Adrenal gland (tissue), 12 donors: ENCODE measurements around the gene SEC16B. TPM values are rescaled to one million over a fixed set of nuclear protein-coding genes. Genes with fewer than 3 reads are reported as not detected.
A peak's percentile ranks its signal among the peaks of the same experiment; 100 is the strongest.
"Not testable (repeated sequence)": the region's sequence is repeated elsewhere in the genome, so short reads cannot be mapped to it uniquely, and the experiment has no call there.

Experiments
- DNase-seq, 7 donors: peaks; one replicate each; pipeline ENCODE4 v3.0.0-alpha.2; 2019 to 2020
- H3K27ac ChIP-seq, 5 donors: fragments of 200-600 bp; sonication (generic) in 4 of 5; 1 replicate in 3 of 5; 2 replicates in 2 of 5; pipeline versions ENCODE4 v1.5.1 to v1.8.0; 2016 to 2020; ENCODE audit warnings: mild to moderate bottlenecking in 1 of 5
- H3K27me3 ChIP-seq: fragments of 200-600 bp; 2 replicates; pipeline ENCODE4 v1.8.0; 2021
- H3K36me3 ChIP-seq, 2 donors: fragments of 200-600 bp; replicated peaks in 1 of 2; 1 replicate in 1 of 2; 2 replicates in 1 of 2; pipeline versions ENCODE4 v1.5.1 to v1.8.0; 2018 to 2022
- H3K4me1 ChIP-seq, 2 donors: fragments of 200-600 bp; replicated peaks in 1 of 2; 1 replicate in 1 of 2; 2 replicates in 1 of 2; pipeline versions ENCODE4 v1.5.1 to v1.8.0; 2018 to 2021
- H3K4me3 ChIP-seq, 4 donors: fragments of 200-600 bp; sonication (generic) in 3 of 4; one replicate each; pipeline ENCODE4 v1.5.1; 2016 to 2018
- H3K9me3 ChIP-seq, 3 donors: fragments of 200-600 bp; sonication (generic) in 1 of 3; replicated peaks in 1 of 3; 1 replicate in 2 of 3; 2 replicates in 1 of 3; pipeline versions ENCODE4 v1.5.1 to v1.8.0; 2016 to 2021
- POLR2A ChIP-seq, 2 donors: fragments of 450-650 bp; IDR thresholded peaks; one replicate each; pipeline ENCODE4 v1.6.1; 2017; ENCODE audit warnings: antibody characterized with exemption in 2 of 2, mild to moderate bottlenecking in 2 of 2, moderate library complexity in 1 of 2
- WGBS, 4 donors: extraction: QIAGEN DNeasy Blood & Tissue Kit in 2 of 4; methylation state at CpG; one replicate each; pipeline versions ENCODE4 v1.1.5 to v1.1.7; 2013 to 2017; 5-methylcytosine and 5-hydroxymethylcytosine counted together
- intact Hi-C, 2 donors: fragments of 100-400 bp; cut with DNase I; formaldehyde crosslinking; loops; one replicate each; pipeline versions ENCODE4 v1.14.1 to v1.15.0; 2022 to 2023
- polyA plus RNA-seq, 3 donors: library from polyadenylated mRNA; stranded (reverse); fragments of 200-250 nt in 2 of 3; fragments of 350-450 nt in 1 of 3; fragmentation: Illumina TruSeq in 1 of 3; extraction: RNeasy Lipid Tissue Mini Kit (QIAGEN cat#74804) in 1 of 3; gene quantifications; one replicate each; pipeline ENCODE4 v1.2.3, GENCODE V29; 2013 to 2014
- total RNA-seq, 9 donors: library from RNA; depleted of rRNA in 4 of 9; stranded (reverse); fragments of >200 nt in 4 of 9; fragments of 120-200 nt in 1 of 9; fragmentation: NEBNext Ultra II Directional in 1 of 9; extraction: Animal tissue kit (Norgen Biotek cat#: 25700) in 1 of 9; gene quantifications; one replicate each; pipeline versions ENCODE4 v1.1.0 to v1.2.4, GENCODE V29; 2013 to 2023
- TF ChIP-seq, protein P1 (sequence below), 6 experiments: fragments of 450-650 bp in 4 of 6; fragments of 200-600 bp in 2 of 6; sonication (generic) in 1 of 6; IDR thresholded peaks; 1 replicate in 5 of 6; 2 replicates in 1 of 6; pipeline versions ENCODE4 v1.5.1 to v1.8.0; 2016 to 2021; ENCODE audit warnings: antibody characterized with exemption in 6 of 6, mild to moderate bottlenecking in 2 of 6, moderate library complexity in 1 of 6
- donor health status: healthy with polysubstance abuse.
- donor health status: Bipolar disorder and iron deficiency.
- donor health status: DM: yes; HTN: yes; CAD: no.
- donor health status: DM: no; HTN: no; CAD: no.
- donor health status: DM: no; HTN: no; CAD: no.
- donor health status: DM: yes; HTN: yes; CAD: no.

SEC16B gene
- total and polyA plus RNA-seq, 12 donors, result 0.87 to 64.5 (median 6.5) TPM

DNA sequence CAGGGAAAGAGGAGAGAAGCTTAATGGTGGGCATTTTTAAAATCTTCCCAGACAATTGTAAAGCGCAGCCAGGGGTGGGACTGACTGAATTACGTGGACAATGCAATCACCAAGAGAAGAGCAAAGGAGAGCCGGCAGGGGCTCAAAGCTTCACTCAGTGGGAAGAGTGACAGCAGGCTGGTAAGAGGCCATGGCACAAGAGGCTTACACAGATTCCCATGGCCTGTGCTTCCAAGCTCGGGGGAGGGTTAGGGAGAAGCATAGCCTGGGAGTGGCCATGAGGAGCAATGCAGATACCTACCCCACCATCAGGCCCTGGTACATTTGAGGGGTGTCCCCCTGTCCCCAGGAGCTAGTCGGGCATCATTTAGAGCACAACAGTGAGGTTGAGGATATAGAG lies 27.1 kb upstream of the SEC16B start:
- WGBS, 4 donors, result 86 to 96% (median 91%) methylated on average over 5 of the region's 5 CpGs
- intact Hi-C loops, result no loop called here
- Histone ChIP-seq H3K27ac (no peak overlapping the region), H3K36me3 (no peaks in the 10 kb centered on the region), H3K4me1 (no peaks in the 10 kb centered on the region), H3K4me3 (no peak overlapping the region), H3K9me3 (no peaks in the 10 kb centered on the region), H3K27me3 (no peaks in the 10 kb centered on the region)
- no peak for DNase-seq
- TF ChIP-seq POLR2A (IDR thresholded peaks at IDR 0.05), result no peak
- TF ChIP-seq, protein P1, sequence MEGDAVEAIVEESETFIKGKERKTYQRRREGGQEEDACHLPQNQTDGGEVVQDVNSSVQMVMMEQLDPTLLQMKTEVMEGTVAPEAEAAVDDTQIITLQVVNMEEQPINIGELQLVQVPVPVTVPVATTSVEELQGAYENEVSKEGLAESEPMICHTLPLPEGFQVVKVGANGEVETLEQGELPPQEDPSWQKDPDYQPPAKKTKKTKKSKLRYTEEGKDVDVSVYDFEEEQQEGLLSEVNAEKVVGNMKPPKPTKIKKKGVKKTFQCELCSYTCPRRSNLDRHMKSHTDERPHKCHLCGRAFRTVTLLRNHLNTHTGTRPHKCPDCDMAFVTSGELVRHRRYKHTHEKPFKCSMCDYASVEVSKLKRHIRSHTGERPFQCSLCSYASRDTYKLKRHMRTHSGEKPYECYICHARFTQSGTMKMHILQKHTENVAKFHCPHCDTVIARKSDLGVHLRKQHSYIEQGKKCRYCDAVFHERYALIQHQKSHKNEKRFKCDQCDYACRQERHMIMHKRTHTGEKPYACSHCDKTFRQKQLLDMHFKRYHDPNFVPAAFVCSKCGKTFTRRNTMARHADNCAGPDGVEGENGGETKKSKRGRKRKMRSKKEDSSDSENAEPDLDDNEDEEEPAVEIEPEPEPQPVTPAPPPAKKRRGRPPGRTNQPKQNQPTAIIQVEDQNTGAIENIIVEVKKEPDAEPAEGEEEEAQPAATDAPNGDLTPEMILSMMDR (IDR thresholded peaks at IDR 0.05), result no peak

DNA sequence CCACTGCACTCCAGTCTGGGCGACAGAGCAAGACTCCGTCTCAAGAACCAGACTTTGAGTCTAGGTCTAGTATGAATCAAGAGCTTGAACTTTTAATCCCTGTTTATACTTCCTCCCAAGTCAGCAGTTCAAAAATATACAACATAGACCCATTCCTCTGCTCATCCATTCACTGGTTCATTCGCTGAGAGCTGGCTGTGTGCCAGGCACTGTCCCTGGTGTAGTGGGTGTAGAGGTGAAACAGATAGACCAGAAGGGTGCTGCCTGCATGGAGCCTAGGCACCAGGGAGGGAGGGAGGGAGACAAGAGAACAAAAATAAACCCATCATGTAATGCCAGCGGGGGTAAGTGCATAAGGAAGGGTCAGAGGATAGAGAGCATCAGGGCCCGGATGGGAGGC lies 25.5 kb upstream of the SEC16B start:
- H3K27me3 ChIP-seq, result no peaks in the 10 kb centered on the region
- H3K4me1 ChIP-seq, result no peaks in the 10 kb centered on the region
- intact Hi-C loops, result no loop called here
- no peaks in the 10 kb centered on the region for H3K9me3 ChIP-seq
- no peak for TF ChIP-seq POLR2A (IDR thresholded peaks at IDR 0.05)
- TF ChIP-seq, protein P1 (IDR thresholded peaks at IDR 0.05), result no peak
- H3K36me3 ChIP-seq, result no peaks in the 10 kb centered on the region
- no peak overlapping the region for H3K4me3 ChIP-seq
- no peak overlapping the region for H3K27ac ChIP-seq
- DNase-seq, result no peak
- 87 to 95% (median 94%) methylated on average over 5 of the region's 5 CpGs for WGBS, 4 donors

DNA sequence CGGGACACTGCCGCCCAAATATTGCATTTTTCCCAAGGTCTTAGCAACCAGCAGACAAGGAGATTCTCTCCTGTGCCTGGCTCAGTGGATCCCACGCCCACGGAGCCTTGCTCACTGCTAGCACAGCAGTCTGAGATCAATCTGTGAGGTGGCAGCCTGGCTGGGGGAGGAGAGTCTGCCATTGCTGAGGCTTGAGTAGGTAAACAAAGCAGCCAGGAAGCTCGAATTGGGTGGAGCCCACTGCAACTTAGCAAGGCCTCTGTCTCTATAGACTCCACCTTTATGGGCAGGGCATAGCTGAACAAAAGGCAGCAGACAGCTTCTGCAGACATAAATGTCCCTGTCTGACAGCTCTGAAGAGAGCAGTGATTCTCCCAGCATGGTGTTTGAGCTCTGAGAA lies 16.4 kb upstream of the SEC16B start:
- H3K4me3 ChIP-seq, H3K9me3 ChIP-seq, DNase-seq, H3K36me3 ChIP-seq, intact Hi-C loops, H3K4me1 ChIP-seq, H3K27ac ChIP-seq, H3K27me3 ChIP-seq: not testable (repeated sequence)
- WGBS, 4 donors, result 69 to 85% (median 74%) methylated on average over 4 to 5 of the region's 5 CpGs

DNA sequence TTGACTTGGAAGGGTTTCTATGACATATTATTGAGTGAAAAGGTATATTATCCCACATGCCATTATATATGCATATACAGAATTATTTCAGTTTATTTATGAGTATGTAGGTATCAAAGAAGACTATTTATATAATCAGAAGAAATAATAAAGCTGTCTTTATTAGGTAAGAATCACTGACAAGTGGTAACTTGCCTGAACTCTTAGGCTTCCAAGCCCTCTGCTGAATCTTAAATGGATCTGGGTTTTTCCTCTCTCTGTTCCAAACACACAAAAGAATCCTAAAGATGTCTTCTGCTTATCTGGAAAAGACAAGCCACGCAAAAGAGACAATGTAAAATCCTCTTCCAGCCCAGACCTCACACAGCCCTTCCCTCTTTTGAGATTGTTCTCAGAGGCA lies 14.9 kb upstream of the SEC16B start:
- DNase-seq, result no peak
- H3K4me3 ChIP-seq, result no peak overlapping the region
- H3K4me1 ChIP-seq, result no peaks in the 10 kb centered on the region
- no peak overlapping the region for H3K27ac ChIP-seq
- H3K36me3 ChIP-seq, result no peaks in the 10 kb centered on the region
- no peaks in the 10 kb centered on the region for H3K9me3 ChIP-seq
- intact Hi-C loops, result no loop called here
- H3K27me3 ChIP-seq, result no peaks in the 10 kb centered on the region
- no peak for TF ChIP-seq POLR2A (IDR thresholded peaks at IDR 0.05)
- TF ChIP-seq, protein P1 (IDR thresholded peaks at IDR 0.05), result no peak
- 83 to 100% (median 95%) methylated on average over 1 of the region's 1 CpG for WGBS, 4 donors

DNA sequence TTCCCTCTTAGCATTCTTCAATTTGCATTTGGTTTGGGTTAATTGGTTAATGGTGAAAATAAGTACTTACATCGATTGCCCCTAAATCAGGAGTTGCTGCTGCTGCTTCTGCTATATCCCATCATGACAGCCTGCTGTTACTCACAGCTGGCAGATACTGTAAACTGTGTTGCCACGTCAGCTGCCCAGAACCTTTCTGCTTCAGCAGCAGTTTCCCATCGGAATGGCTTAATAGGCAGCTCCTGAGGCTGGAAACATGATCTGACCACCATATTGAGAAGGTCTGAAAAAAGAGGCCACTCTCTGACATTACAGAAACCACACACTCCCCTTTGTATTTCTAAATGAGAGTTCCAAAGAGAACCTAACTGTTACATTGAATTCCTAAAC lies 14.3 kb upstream of the SEC16B start:
- Histone ChIP-seq H3K36me3 (no peaks in the 10 kb centered on the region), H3K27ac (no peak overlapping the region), H3K9me3 (no peaks in the 10 kb centered on the region), H3K4me3 (no peak overlapping the region), H3K27me3 (no peaks in the 10 kb centered on the region), H3K4me1 (no peaks in the 10 kb centered on the region)
- peak in 6 of 7 donors; percentile 35 to 70 (median 48) for DNase-seq
- intact Hi-C loops, result no loop called here
- TF ChIP-seq, protein P1 (IDR thresholded peaks at IDR 0.05), result no peak
- no peak for TF ChIP-seq POLR2A (IDR thresholded peaks at IDR 0.05)
- WGBS, 4 donors, result 51 to 59% (median 56%) methylated on average over 3 of the region's 3 CpGs
